Activated CD4-positive, alpha-beta T cell treated with anti-CD3 and anti-CD28 coated beads, Interleukin-2, amount 10 ng/mL, durations not matched to agents 7 days and 5 days (primary cell): ENCODE results near the gene NRL. TPM values are rescaled to one million over a fixed set of nuclear protein-coding genes. Genes with fewer than 3 reads are reported as not detected.

Source experiments
- CTCF ChIA-PET: fragments of 350-600 bp; sonication (Branson Sonifier 250); formaldehyde crosslinking; loops from one replicate; lab custom pipeline; 2021; ENCODE audit warnings: antibody characterized with exemption; lab: Charles Lee
- POLR2A ChIA-PET: fragments of 350-600 bp; sonication (Branson Sonifier 250); formaldehyde crosslinking; loops from one replicate; lab custom pipeline; 2021; ENCODE audit warnings: antibody characterized with exemption; lab: Charles Lee
- DNase-seq: peaks from one replicate; pipeline ENCODE4 v3.0.0-alpha.2; 2020
- H3K27ac Mint-ChIP-seq: one replicate; pipeline ENCODE4 v1.8.0; 2021; ENCODE audit warnings: mild to moderate bottlenecking, moderate library complexity, mixed read lengths
- H3K27me3 Mint-ChIP-seq: one replicate; pipeline ENCODE4 v1.8.0; 2021; ENCODE audit warnings: mixed read lengths
- H3K36me3 Mint-ChIP-seq: one replicate; pipeline ENCODE4 v1.8.0; 2021; ENCODE audit warnings: low read depth, mixed read lengths
- H3K4me1 Mint-ChIP-seq: one replicate; pipeline ENCODE4 v1.8.0; 2021; ENCODE audit warnings: mixed read lengths
- H3K4me3 Mint-ChIP-seq: one replicate; pipeline ENCODE4 v1.8.0; 2021; ENCODE audit warnings: mild to moderate bottlenecking, moderate library complexity, mixed read lengths
- H3K9me3 Mint-ChIP-seq: one replicate; pipeline ENCODE4 v1.8.0; 2021; ENCODE audit warnings: mixed read lengths
- total RNA-seq, 2 experiments: library from RNA; stranded (reverse); gene quantifications; one replicate each; pipeline ENCODE4 v1.2.3, GENCODE V29; 2021

Gene NRL
- total RNA-seq, 2 experiments from 2014 or later, result 3.1 to 3.3 TPM

GRCh38 chr14:24150567-24150966, 35.8 kb upstream of the NRL start:
- H3K4me3 Mint-ChIP-seq, result no peak overlapping the region
- DNase-seq, result no peak
- H3K36me3 Mint-ChIP-seq, result peaks cover 67% of the 10 kb centered on the region
- H3K27me3 Mint-ChIP-seq, result no peaks in the 10 kb centered on the region
- H3K9me3 Mint-ChIP-seq, result no peaks in the 10 kb centered on the region
- H3K27ac Mint-ChIP-seq, result peak overlapping the region; percentile 66
- ChIA-PET CTCF (interaction anchor here (0.8 to 4.1 kb wide), 4 partner anchors 11 to 285 kb away, joined by 3 to 57 read pairs (median 3); partner anchors contain the start of gene IRF9), POLR2A (interaction anchor here (0.5 kb wide), 1 partner anchor 9 kb away, joined by 4 read pairs; no protein-coding TSS in a partner anchor)
- H3K4me1 Mint-ChIP-seq, result peaks cover 46% of the 10 kb centered on the region

- ChIA-PET POLR2A (no interaction called here), CTCF (interaction anchor here (0.5 to 4.1 kb wide), 4 partner anchors 11 to 285 kb away, joined by 3 to 57 read pairs (median 3); partner anchors contain the start of gene IRF9)
- Mint-ChIP-seq H3K36me3 (peaks cover 67% of the 10 kb centered on the region), H3K27me3 (no peaks in the 10 kb centered on the region), H3K4me3 (no peak overlapping the region), H3K4me1 (peaks cover 49% of the 10 kb centered on the region), H3K9me3 (no peaks in the 10 kb centered on the region), H3K27ac (no peak overlapping the region)
- no peak for DNase-seq
Observed at GRCh38 chr14:24150061-24150460, 35.3 kb upstream of the NRL start.

- H3K36me3 Mint-ChIP-seq, result peaks cover 67% of the 10 kb centered on the region
- DNase-seq, result no peak
- no peaks in the 10 kb centered on the region for H3K27me3 Mint-ChIP-seq
- H3K27ac Mint-ChIP-seq, result no peak overlapping the region
- ChIA-PET POLR2A (no interaction called here), CTCF (interaction anchor here (0.5 to 4.6 kb wide), 4 partner anchors 11 to 40 kb away, joined by 3 to 69 read pairs (median 34); partner anchors contain the start of gene IRF9)
- peak overlapping the region; percentile 100 for H3K4me3 Mint-ChIP-seq
- H3K4me1 Mint-ChIP-seq, result peaks cover 50% of the 10 kb centered on the region
- H3K9me3 Mint-ChIP-seq, result no peaks in the 10 kb centered on the region
Observed at GRCh38 chr14:24149302-24149969, 34.7 kb upstream of the NRL start.

GRCh38 chr14:24147761-24148428, 33.1 kb upstream of the NRL start:
- ChIA-PET CTCF (interaction anchor here (0.6 to 4.6 kb wide), 7 partner anchors 10 to 1119 kb away, joined by 3 to 69 read pairs (median 7); partner anchors contain the start of genes IRF9, KHNYN and PSME1), POLR2A (interaction anchor here (0.7 to 3.6 kb wide), 2 partner anchors 13 to 33 kb away, joined by 3 to 25 read pairs; partner anchors contain the start of genes DCAF11, IRF9 and NRL)
- no peaks in the 10 kb centered on the region for H3K9me3 Mint-ChIP-seq
- DNase-seq, result no peak
- peak overlapping the region; percentile 100 for H3K4me3 Mint-ChIP-seq
- H3K27ac Mint-ChIP-seq, result peak overlapping the region; percentile 85
- peaks cover 65% of the 10 kb centered on the region for H3K4me1 Mint-ChIP-seq
- H3K27me3 Mint-ChIP-seq, result no peaks in the 10 kb centered on the region
- H3K36me3 Mint-ChIP-seq, result peaks cover 79% of the 10 kb centered on the region

- H3K27ac Mint-ChIP-seq, result peak within 1 kb of the TSS; percentile 99
- peak; percentile 100 for DNase-seq
- H3K36me3 Mint-ChIP-seq, result peaks cover 78% of the 10 kb centered on the region
- no peaks in the 10 kb centered on the region for H3K9me3 Mint-ChIP-seq
- POLR2A ChIA-PET, result interaction anchor here (1.2 to 3.6 kb wide), 5 partner anchors 10 to 99 kb away, joined by 3 to 25 read pairs (median 7); partner anchors contain the start of genes DCAF11, IRF9, NRL and PSME1
- H3K27me3 Mint-ChIP-seq, result no peaks in the 10 kb centered on the region
- peak within 1 kb of the TSS; percentile 100 for H3K4me3 Mint-ChIP-seq
- H3K4me1 Mint-ChIP-seq, result peaks cover 68% of the 10 kb centered on the region
- CTCF ChIA-PET, result interaction anchor here (0.7 to 4.6 kb wide), 8 partner anchors 10 to 284 kb away, joined by 3 to 69 read pairs (median 6); partner anchors contain the start of genes IRF9, KHNYN, MDP1 and PSME1
Observed at GRCh38 chr14:24146978-24147760, 32.4 kb upstream of the NRL start, which contains the start of gene RNF31. RNF31 (plus strand) TSS chr14:24147498; CDS start chr14:24147699, 201 bp downstream.

- H3K27me3 Mint-ChIP-seq, result no peaks in the 10 kb centered on the region
- H3K27ac Mint-ChIP-seq, result peak within 1 kb of the TSS; percentile 99
- ChIA-PET POLR2A (interaction anchor here (1.2 to 3.6 kb wide), 5 partner anchors 9 to 100 kb away, joined by 3 to 25 read pairs (median 7); partner anchors contain the start of genes DCAF11, IRF9, NRL and PSME1), CTCF (interaction anchor here (0.6 to 4.6 kb wide), 11 partner anchors 9 to 284 kb away, joined by 3 to 69 read pairs (median 4); partner anchors contain the start of genes IRF9, KHNYN and PSME1)
- peak; percentile 93 for DNase-seq
- H3K9me3 Mint-ChIP-seq, result no peaks in the 10 kb centered on the region
- H3K36me3 Mint-ChIP-seq, result peaks cover 78% of the 10 kb centered on the region
- peaks cover 71% of the 10 kb centered on the region for H3K4me1 Mint-ChIP-seq
- H3K4me3 Mint-ChIP-seq, result peak within 1 kb of the TSS; percentile 100
Observed at GRCh38 chr14:24146453-24146977, 31.8 kb upstream of the NRL start, which contains the start of gene PSME2. PSME2 (minus strand) TSS chr14:24146610; CDS start chr14:24146581, 29 bp downstream.

- H3K27me3 Mint-ChIP-seq, result no peaks in the 10 kb centered on the region
- peaks cover 73% of the 10 kb centered on the region for H3K36me3 Mint-ChIP-seq
- H3K4me1 Mint-ChIP-seq, result peaks cover 67% of the 10 kb centered on the region
- ChIA-PET POLR2A (interaction anchor here (1.2 to 3.6 kb wide), 4 partner anchors 8 to 101 kb away, joined by 3 to 25 read pairs (median 6); partner anchors contain the start of genes IRF9 and PSME1), CTCF (interaction anchor here (0.6 to 4.6 kb wide), 7 partner anchors 10 to 285 kb away, joined by 3 to 69 read pairs (median 3); partner anchors contain the start of genes IRF9, KHNYN and PSME1)
- peak overlapping the region; percentile 100 for H3K4me3 Mint-ChIP-seq
- H3K9me3 Mint-ChIP-seq, result no peaks in the 10 kb centered on the region
- H3K27ac Mint-ChIP-seq, result peak overlapping the region; percentile 99
- DNase-seq, result peak; percentile 26
Observed at GRCh38 chr14:24145690-24146452, 31.1 kb upstream of the NRL start.

- Mint-ChIP-seq H3K4me1 (peaks cover 63% of the 10 kb centered on the region), H3K27me3 (no peaks in the 10 kb centered on the region), H3K9me3 (no peaks in the 10 kb centered on the region), H3K27ac (peak overlapping the region; percentile 99), H3K4me3 (peak overlapping the region; percentile 100), H3K36me3 (peaks cover 72% of the 10 kb centered on the region)
- no peak for DNase-seq
- POLR2A ChIA-PET, result interaction anchor here (3.6 kb wide), 1 partner anchor 15 kb away, joined by 25 read pairs; the partner anchor contains the start of gene IRF9
- CTCF ChIA-PET, result interaction anchor here (1.0 to 4.6 kb wide), 4 partner anchors 9 to 27 kb away, joined by 3 to 69 read pairs (median 4); partner anchors contain the start of genes IRF9 and PSME1
Observed at GRCh38 chr14:24145219-24145618, 30.5 kb upstream of the NRL start.

- no peak for DNase-seq
- ChIA-PET POLR2A (no interaction called here), CTCF (interaction anchor here (2.3 kb wide), 1 partner anchor 17 kb away, joined by 14 read pairs; the partner anchor contains the start of gene IRF9)
- Mint-ChIP-seq H3K9me3 (no peaks in the 10 kb centered on the region), H3K4me3 (peak overlapping the region; percentile 100), H3K27me3 (no peaks in the 10 kb centered on the region), H3K36me3 (peaks cover 72% of the 10 kb centered on the region), H3K4me1 (peaks cover 62% of the 10 kb centered on the region), H3K27ac (peak overlapping the region; percentile 56)
Observed at GRCh38 chr14:24144451-24144850, 29.7 kb upstream of the NRL start.

- peaks cover 73% of the 10 kb centered on the region for H3K36me3 Mint-ChIP-seq
- DNase-seq, result no peak
- no peaks in the 10 kb centered on the region for H3K27me3 Mint-ChIP-seq
- H3K4me1 Mint-ChIP-seq, result peaks cover 62% of the 10 kb centered on the region
- peak overlapping the region; percentile 74 for H3K27ac Mint-ChIP-seq
- ChIA-PET CTCF (interaction anchor here (1.3 to 2.3 kb wide), 2 partner anchors 18 to 164 kb away, joined by 4 to 14 read pairs; partner anchors contain the start of genes CIDEB and IRF9), POLR2A (no interaction called here)
- no peak overlapping the region for H3K4me3 Mint-ChIP-seq
- H3K9me3 Mint-ChIP-seq, result no peaks in the 10 kb centered on the region
Observed at GRCh38 chr14:24143511-24143910, 28.8 kb upstream of the NRL start.
